NCI-H187 (cell line): ENCODE results near the gene SALL3.

ENCODE experiments used
- DNase-seq, 2 experiments: peaks; one replicate each; lab custom pipeline; 2025; lab: John Stamatoyannopoulos, UW

The SALL3 gene

GRCh38 chr18:78965917-78966792, 13.5 kb upstream of the SALL3 start:
- DNase-seq = no peak

GRCh38 chr18:78966793-78967106, 12.9 kb upstream of the SALL3 start:
- DNase-seq = no peak

DNA sequence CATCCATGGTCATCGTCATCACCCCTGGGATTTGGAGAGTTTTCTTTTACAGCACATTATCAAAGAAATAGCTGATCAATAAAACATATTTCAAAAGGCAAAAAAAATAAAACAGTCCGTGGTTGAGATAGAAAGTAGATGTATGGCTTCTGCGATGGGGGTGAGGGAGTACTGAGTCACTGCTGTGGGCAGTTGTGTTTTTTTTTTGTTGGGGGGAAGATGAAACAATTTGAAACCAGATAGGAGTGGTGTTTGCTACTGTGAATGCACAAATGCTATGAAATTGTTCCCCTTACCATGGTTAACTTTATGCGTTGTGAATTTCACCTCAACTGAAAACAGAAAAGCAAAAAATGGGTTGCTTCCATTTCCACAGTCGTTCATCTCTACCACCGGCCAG, 11.9 kb upstream of the SALL3 start:
- DNase-seq = no peak

GRCh38 chr18:78969574-78970315, 9.9 kb upstream of the SALL3 start:
- DNase-seq = no peak

GRCh38 chr18:78970774-78971333, 8.8 kb upstream of the SALL3 start:
- DNase-seq = no peak

GRCh38 chr18:78971511-78972245, 7.9 kb upstream of the SALL3 start:
- DNase-seq = no peak

GRCh38 chr18:78972385-78972918, 7.2 kb upstream of the SALL3 start:
- no peak for DNase-seq

GRCh38 chr18:78972930-78973331, 6.7 kb upstream of the SALL3 start:
- DNase-seq = no peak

- no peak for DNase-seq
These were observed 6.1 kb upstream of the SALL3 start for GRCh38 chr18:78973357-78974083.

DNA sequence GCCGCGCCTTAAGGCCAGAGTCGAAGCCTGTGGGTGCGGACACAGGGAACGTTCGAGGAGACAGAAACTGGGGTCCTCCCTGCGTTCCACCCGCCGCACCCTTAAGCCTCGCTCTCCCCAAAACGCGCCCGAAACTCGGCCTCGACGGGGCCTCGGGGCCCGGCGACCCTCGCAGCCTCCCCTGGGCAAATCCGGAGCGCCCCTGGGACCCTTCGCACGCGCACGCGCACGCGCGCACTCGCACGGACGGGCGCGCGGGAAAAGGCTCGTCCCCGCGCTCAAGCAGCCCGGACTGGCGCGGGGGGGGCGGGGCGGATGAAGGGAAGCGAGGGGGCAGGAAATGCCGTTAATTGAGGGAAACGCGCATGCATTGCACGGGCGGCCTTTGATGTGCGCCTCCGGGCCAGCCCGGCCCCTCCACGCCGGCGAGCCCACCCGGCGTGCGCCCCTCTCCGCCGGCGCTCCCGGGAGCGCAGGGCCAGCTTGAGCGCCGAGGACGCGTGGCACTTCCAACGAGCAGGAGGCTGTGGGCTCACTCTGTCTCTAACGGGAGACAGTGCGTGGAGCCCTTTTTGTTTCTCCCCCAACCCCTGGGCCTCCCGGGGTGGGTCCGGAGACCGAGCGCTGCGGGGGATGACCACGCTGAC, 5.4 kb upstream of the SALL3 start:
- DNase-seq = no peak

DNA sequence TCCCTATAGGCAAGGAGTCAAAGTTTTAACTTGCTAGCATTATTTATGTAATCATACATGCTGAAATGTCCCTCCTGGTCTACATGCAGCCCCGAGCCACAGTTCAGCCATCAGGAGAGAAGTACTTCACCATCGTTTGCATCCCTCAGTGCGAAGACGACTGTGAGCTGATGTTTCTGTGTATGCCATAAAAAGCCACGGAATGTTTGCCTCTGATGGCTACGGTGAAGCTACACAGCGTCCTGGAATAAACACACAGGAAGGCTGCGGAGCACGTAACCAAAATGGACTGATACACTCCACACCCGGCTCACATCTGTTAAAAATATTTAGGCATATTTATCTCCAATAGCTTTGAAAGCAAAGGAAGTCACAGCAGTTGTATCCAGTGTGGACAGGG, 4.3 kb upstream of the SALL3 start:
- DNase-seq = no peak

DNA sequence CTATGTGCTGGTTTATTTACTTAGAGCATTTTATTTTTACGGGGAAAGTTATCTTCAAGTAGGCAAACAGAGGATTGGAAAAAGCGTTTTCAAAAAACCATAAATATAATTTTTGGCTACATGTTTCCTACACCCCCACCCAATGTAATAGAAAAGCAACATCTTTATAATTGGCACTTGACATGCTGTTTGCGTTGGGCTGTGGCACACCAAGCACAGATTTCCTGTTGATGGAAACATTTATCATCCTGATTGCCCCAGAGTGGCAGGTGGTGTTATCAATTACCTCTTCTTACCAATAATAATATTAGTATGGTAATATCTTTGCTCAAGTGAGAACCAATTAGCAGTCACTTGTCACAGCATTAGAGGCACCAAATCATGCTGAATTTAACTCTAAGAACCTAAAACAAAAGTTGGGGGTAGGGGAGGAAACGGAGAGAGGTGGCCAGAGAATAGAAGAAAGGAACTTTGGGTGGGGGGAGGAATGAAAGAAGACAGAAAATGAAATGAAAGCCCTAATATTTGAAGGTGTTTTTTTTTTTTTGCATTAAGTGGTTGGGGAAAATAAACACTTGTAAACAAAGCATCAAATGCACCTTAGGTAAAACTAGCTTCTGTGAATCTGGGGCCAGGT, 3.8 kb upstream of the SALL3 start:
- DNase-seq = no peak

DNA sequence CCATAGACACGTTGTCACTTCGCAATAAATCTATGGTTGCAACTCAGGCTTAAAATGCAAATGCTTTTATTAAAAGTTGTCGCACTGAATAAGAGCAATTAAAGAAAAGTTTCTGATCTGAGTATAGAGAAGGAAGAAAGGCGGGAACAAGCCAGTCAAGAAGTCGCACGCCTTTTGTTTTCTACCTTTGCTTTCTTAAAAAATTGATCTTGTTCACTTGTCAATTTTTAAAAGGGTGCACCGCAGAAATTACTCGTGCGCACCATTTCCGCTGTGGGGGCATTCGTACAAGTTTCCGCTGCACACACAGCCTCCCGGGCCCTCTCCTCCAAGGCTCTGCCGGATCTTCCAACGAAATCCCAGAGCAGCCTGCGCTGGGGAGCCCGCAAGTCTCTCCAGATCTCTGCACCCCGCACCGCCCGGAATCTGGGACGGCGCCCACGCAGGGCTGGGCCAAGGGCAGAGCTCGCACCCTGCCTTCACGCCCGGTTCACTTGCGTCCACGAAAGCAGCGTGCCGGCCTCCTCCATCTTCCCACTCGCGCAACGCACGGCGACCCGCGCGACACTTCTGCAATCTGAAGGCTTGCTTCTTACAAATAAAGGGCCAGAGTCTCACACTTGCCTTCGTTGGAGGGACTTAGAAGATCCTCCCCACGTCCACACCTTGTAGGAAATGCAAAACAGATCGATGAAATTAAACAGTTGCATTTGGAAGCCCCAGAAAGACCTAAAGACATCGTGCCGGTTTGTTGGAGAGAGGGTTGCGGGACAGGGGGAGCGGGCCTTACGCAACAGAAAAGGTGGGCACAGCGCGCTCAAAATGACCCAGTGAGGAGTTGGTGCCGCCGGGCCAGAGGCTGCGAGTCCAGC, 2.6 kb upstream of the SALL3 start:
- DNase-seq = no peak

- no peak for DNase-seq
These were observed 1.8 kb upstream of the SALL3 start for GRCh38 chr18:78977637-78978348.

DNA sequence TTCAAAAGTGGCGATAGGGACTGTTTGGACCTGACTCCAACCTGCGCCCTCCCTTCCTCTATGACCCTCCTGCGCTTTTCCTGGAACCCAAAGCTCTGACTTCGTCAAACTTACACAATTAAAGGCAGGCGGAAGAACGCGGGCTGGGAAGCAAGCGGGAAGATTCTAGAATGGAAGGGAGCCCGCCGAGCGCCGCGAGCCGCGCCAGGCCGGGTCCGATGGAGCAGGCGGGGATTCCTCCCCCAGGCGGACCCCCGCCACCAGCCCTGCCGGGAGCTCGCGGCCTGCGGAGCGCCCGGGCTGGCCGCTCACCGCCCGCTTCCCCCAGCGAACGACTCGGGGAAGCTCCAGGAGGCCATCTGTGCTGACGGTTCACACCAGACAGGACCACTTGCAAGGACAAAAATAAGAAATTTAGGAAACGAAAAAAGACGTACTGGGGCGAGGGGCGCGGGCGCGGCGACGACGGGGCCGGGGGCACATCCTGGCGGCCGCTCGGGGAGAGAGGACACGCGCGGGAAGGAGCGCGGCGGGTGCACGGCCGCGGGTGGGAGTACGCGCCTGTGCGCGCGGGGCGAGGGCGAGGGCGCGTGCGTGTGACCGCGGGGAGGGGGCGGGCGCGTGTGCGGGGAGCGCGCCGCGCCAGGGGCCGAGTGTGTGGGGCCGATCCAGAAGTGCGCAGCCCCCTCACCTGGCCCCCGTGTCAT, 1.1 kb upstream of the SALL3 start:
- no peak for DNase-seq

GRCh38 chr18:78979056-78979729, 425 bp upstream of the SALL3 start:
- no peak for DNase-seq

- DNase-seq = no peak
These were observed 707 bp downstream of the SALL3 start for GRCh38 chr18:78980279-78980771.
